Measurements from ENCODE around the gene ELOVL3. TPM values are rescaled to one million over a fixed set of nuclear protein-coding genes. Genes with fewer than 3 reads are reported as not detected.
"Not testable (repeated sequence)": the region's sequence is repeated elsewhere in the genome, so short reads cannot be mapped to it uniquely, and the experiment has no call there.

The ELOVL3 gene
- polyA plus RNA-seq, 2 donors: 0.02 TPM; not detected in 1

DNA sequence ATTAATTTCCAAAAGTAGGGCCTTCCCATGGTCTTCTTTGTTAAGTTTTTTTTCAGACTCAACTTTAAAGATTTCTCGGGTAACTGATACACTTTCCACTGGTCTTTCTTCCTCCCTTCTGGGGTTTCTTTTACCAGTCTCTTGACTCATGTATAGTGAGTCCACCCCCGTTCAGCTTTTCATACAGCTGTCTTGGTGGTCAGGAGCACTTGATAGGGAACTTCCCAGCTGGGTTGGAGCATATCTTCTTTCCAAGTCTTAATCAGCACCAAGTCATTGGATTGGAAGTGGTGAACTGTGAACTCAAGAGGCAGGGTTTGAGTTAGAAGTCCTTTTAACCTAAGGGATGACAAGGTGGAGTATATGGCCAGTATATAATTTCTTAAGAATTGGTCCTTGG lies 29.2 kb upstream of the ELOVL3 start:
- Histone ChIP-seq H3K27ac (ENCODE audit: low read depth in 2 of 2, low read length in 1 of 2) (no peak overlapping the region), H3K9me3 (ENCODE audit: control insufficient read depth in 2 of 2, insufficient read depth in 1 of 2, low read depth in 1 of 2, low read length in 1 of 2) (peaks cover 0 to 8% of the 10 kb centered on the region in 2 donors), H3K36me3 (ENCODE audit: control insufficient read depth in 2 of 2, insufficient read depth in 2 of 2, low read length in 1 of 2) (no peaks in the 10 kb centered on the region), H3K4me1 (ENCODE audit: control insufficient read depth in 2 of 2, insufficient read depth in 2 of 2, low read length in 1 of 2) (peaks cover 0 to 2% of the 10 kb centered on the region in 2 donors), H3K27me3 (ENCODE audit: control insufficient read depth in 1 of 2, insufficient read depth in 2 of 2, low read length in 2 of 2) (no peaks in the 10 kb centered on the region), H3K4me3 (ENCODE audit: low read depth in 1 of 2, low read length in 2 of 2) (no peak overlapping the region)
- 64 to 80% methylated on average over 2 of the region's 2 CpGs for WGBS, 2 donors

DNA sequence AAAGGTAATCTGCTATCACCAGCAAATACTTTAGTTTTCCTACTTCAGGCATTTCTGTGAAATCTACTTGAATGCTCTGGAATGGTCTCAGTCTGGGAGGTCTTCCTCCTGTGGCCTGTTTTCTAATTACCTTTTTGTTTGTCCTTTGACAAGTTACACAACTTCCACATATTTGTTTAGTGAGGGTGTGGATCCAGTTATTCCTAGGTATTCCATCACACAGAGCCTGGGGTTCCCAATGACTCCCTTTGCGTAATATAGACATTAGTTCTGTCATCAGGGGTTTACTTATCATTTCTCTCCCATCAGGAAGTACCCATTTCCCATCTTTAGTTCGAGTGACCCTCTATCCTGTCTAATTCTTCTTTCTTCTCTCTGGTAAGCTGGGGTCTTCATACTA lies 28.1 kb upstream of the ELOVL3 start:
- Histone ChIP-seq H3K27ac (ENCODE audit: low read depth in 2 of 2, low read length in 1 of 2) (no peak overlapping the region), H3K36me3 (ENCODE audit: control insufficient read depth in 2 of 2, insufficient read depth in 2 of 2, low read length in 1 of 2) (no peaks in the 10 kb centered on the region), H3K9me3 (ENCODE audit: control insufficient read depth in 2 of 2, insufficient read depth in 1 of 2, low read depth in 1 of 2, low read length in 1 of 2) (peaks cover 0 to 2% of the 10 kb centered on the region in 2 donors), H3K4me1 (ENCODE audit: control insufficient read depth in 2 of 2, insufficient read depth in 2 of 2, low read length in 1 of 2) (peaks cover 0 to 2% of the 10 kb centered on the region in 2 donors), H3K27me3 (ENCODE audit: control insufficient read depth in 1 of 2, insufficient read depth in 2 of 2, low read length in 2 of 2) (no peaks in the 10 kb centered on the region), H3K4me3 (ENCODE audit: low read depth in 1 of 2, low read length in 2 of 2) (no peak overlapping the region)
- 73 to 82% methylated on average over 2 of the region's 2 CpGs for WGBS, 2 donors

DNA sequence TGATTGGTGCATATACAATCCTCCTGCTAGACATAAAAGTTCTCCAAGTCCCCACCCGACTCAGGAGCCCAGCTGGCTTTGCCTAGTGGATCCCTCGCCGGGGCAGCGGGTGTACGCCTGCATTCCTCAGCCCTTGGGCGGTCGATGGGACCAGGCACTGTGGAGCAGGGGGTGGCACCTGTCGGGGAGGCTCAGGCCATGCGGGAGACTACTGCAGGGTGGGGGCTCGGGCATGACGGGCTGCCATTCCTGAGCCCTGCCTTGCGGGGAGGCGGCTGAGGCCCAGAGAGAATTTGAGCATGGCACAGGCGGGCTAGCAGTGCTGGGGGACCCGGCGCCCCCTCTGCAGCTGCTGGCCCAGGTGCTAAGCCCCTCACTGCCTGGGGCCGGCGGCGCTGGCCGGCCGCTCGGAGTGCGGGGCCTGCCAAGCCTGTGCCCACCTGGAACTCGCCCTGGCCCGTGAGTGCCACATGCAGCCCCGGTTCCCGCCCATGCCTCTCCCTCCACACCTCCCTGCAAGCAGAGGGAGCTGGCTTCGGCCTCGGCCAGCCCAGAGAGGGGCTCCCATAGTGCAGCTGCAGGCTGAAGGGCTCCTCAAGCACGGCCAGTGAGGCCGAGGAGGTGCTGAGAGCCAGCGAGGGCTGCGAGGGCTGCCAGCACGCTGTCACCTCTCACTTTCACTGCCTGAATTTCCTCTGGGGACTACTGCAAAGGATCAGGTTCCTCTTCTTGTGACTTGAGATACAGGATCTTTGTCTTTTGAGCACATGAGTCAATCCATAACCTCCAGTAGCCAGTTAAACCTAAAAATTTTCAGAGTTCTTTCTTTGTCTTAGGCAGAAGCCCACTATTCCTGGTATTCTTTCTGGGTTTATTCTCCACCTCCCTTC lies 25.1 kb upstream of the ELOVL3 start:
- no peaks in the 10 kb centered on the region for H3K27me3 ChIP-seq (ENCODE audit: control insufficient read depth in 1 of 2, insufficient read depth in 2 of 2, low read length in 2 of 2)
- 90 to 91% methylated on average over 29 to 34 of the region's 34 CpGs for WGBS, 2 donors
- peaks cover 0 to 2% of the 10 kb centered on the region in 2 donors for H3K4me1 ChIP-seq (ENCODE audit: control insufficient read depth in 2 of 2, insufficient read depth in 2 of 2, low read length in 1 of 2)
- H3K27ac ChIP-seq (ENCODE audit: low read depth in 2 of 2, low read length in 1 of 2): no peak overlapping the region
- no peak overlapping the region for H3K4me3 ChIP-seq (ENCODE audit: low read depth in 1 of 2, low read length in 2 of 2)
- H3K9me3 ChIP-seq (ENCODE audit: control insufficient read depth in 2 of 2, insufficient read depth in 1 of 2, low read depth in 1 of 2, low read length in 1 of 2): peaks cover 0 to 8% of the 10 kb centered on the region in 2 donors
- H3K36me3 ChIP-seq (ENCODE audit: control insufficient read depth in 2 of 2, insufficient read depth in 2 of 2, low read length in 1 of 2): no peaks in the 10 kb centered on the region

DNA sequence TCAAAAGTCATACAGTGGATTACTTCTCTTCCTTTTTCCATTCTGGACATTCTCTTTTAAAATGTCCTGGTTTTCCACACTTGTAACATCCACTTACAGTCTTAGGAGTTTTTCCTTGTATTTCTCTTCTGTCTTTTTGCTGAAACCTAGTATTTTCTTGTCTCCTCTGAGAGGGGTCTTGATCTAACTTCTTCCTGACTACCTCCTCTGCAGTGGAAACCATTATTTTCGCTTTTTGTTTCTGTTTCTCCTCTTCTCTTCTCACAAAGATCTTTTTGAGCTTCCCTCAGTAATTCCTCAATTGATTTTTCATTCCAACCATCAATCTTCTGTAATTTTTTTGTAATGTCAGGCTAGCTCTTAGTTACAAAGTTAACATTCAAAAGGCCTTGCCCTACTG lies 23.7 kb upstream of the ELOVL3 start:
- H3K27ac ChIP-seq (ENCODE audit: low read depth in 2 of 2, low read length in 1 of 2): no peak overlapping the region
- no peaks in the 10 kb centered on the region for H3K27me3 ChIP-seq (ENCODE audit: control insufficient read depth in 1 of 2, insufficient read depth in 2 of 2, low read length in 2 of 2)
- peaks cover 0 to 8% of the 10 kb centered on the region in 2 donors for H3K9me3 ChIP-seq (ENCODE audit: control insufficient read depth in 2 of 2, insufficient read depth in 1 of 2, low read depth in 1 of 2, low read length in 1 of 2)
- no peak overlapping the region for H3K4me3 ChIP-seq (ENCODE audit: low read depth in 1 of 2, low read length in 2 of 2)
- H3K36me3 ChIP-seq (ENCODE audit: control insufficient read depth in 2 of 2, insufficient read depth in 2 of 2, low read length in 1 of 2): no peaks in the 10 kb centered on the region
- peaks cover 0 to 2% of the 10 kb centered on the region in 2 donors for H3K4me1 ChIP-seq (ENCODE audit: control insufficient read depth in 2 of 2, insufficient read depth in 2 of 2, low read length in 1 of 2)
- WGBS, 2 donors: 67 to 68% methylated on average over 1 of the region's 1 CpG

- H3K27me3 ChIP-seq (ENCODE audit: control insufficient read depth in 1 of 2, insufficient read depth in 2 of 2, low read length in 2 of 2): no peaks in the 10 kb centered on the region
- WGBS, 2 donors: 43 to 47% methylated on average over 5 of the region's 5 CpGs
Measured at GRCh38 chr10:102208311-102209035, 17.6 kb upstream of the ELOVL3 start.

GRCh38 chr10:102211615-102212299 lies 14.3 kb upstream of the ELOVL3 start:
- Histone ChIP-seq H3K4me1 (ENCODE audit: control insufficient read depth in 2 of 2, insufficient read depth in 2 of 2, low read length in 1 of 2) (no peaks in the 10 kb centered on the region), H3K4me3 (ENCODE audit: low read depth in 1 of 2, low read length in 2 of 2) (no peak overlapping the region), H3K27me3 (ENCODE audit: control insufficient read depth in 1 of 2, insufficient read depth in 2 of 2, low read length in 2 of 2) (no peaks in the 10 kb centered on the region), H3K27ac (ENCODE audit: low read depth in 2 of 2, low read length in 1 of 2) (no peak overlapping the region), H3K9me3 (ENCODE audit: control insufficient read depth in 2 of 2, insufficient read depth in 1 of 2, low read depth in 1 of 2, low read length in 1 of 2) (no peaks in the 10 kb centered on the region), H3K36me3 (ENCODE audit: control insufficient read depth in 2 of 2, insufficient read depth in 2 of 2, low read length in 1 of 2) (no peaks in the 10 kb centered on the region)
- WGBS, 2 donors: 81 to 89% methylated on average over 3 of the region's 3 CpGs

More at GRCh38 chr10:102208311-102209035, 17.6 kb upstream of the ELOVL3 start:
- H3K4me3 ChIP-seq (ENCODE audit: low read depth in 1 of 2, low read length in 2 of 2): no peak overlapping the region
- no peaks in the 10 kb centered on the region for H3K36me3 ChIP-seq (ENCODE audit: control insufficient read depth in 2 of 2, insufficient read depth in 2 of 2, low read length in 1 of 2)
- H3K9me3 ChIP-seq (ENCODE audit: control insufficient read depth in 2 of 2, insufficient read depth in 1 of 2, low read depth in 1 of 2, low read length in 1 of 2): peaks cover 0 to 6% of the 10 kb centered on the region in 2 donors
- H3K27ac ChIP-seq (ENCODE audit: low read depth in 2 of 2, low read length in 1 of 2): no peak overlapping the region
- H3K4me1 ChIP-seq (ENCODE audit: control insufficient read depth in 2 of 2, insufficient read depth in 2 of 2, low read length in 1 of 2): no peaks in the 10 kb centered on the region

DNA sequence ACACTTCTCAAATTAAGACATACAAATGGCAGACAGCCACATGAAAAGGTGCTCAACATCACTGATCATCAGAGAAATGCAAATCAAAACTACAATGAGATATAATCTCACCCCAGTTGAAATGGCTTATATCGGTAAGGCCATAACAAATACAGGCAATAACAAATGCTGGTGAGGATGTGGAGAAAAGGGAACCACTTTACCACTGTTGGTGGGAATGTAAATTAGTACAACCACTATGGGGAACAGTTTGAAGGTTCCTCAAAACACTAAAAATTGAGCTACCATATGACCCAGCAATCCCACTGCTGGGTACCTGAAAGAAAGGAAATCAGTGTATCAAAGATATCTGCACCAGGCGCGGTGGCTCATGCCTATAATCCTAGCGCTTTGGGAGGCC lies 12.5 kb upstream of the ELOVL3 start:
- H3K4me1 ChIP-seq (ENCODE audit: control insufficient read depth in 2 of 2, insufficient read depth in 2 of 2, low read length in 1 of 2); H3K9me3 ChIP-seq (ENCODE audit: control insufficient read depth in 2 of 2, insufficient read depth in 1 of 2, low read depth in 1 of 2, low read length in 1 of 2); H3K4me3 ChIP-seq (ENCODE audit: low read depth in 1 of 2, low read length in 2 of 2); H3K36me3 ChIP-seq (ENCODE audit: control insufficient read depth in 2 of 2, insufficient read depth in 2 of 2, low read length in 1 of 2); H3K27ac ChIP-seq (ENCODE audit: low read depth in 2 of 2, low read length in 1 of 2); H3K27me3 ChIP-seq (ENCODE audit: control insufficient read depth in 1 of 2, insufficient read depth in 2 of 2, low read length in 2 of 2): not testable (repeated sequence)
- WGBS, 2 donors: 73 to 85% methylated on average over 4 of the region's 4 CpGs

GRCh38 chr10:102219370-102219769 lies 6.7 kb upstream of the ELOVL3 start:
- WGBS, 2 donors: 83 to 88% methylated on average over 5 of the region's 5 CpGs
- no peaks in the 10 kb centered on the region for H3K4me1 ChIP-seq (ENCODE audit: control insufficient read depth in 2 of 2, insufficient read depth in 2 of 2, low read length in 1 of 2)
- no peaks in the 10 kb centered on the region for H3K36me3 ChIP-seq (ENCODE audit: control insufficient read depth in 2 of 2, insufficient read depth in 2 of 2, low read length in 1 of 2)
- no peak overlapping the region for H3K27ac ChIP-seq (ENCODE audit: low read depth in 2 of 2, low read length in 1 of 2)
- no peaks in the 10 kb centered on the region for H3K27me3 ChIP-seq (ENCODE audit: control insufficient read depth in 1 of 2, insufficient read depth in 2 of 2, low read length in 2 of 2)
- H3K4me3 ChIP-seq (ENCODE audit: low read depth in 1 of 2, low read length in 2 of 2): no peak overlapping the region
- H3K9me3 ChIP-seq (ENCODE audit: control insufficient read depth in 2 of 2, insufficient read depth in 1 of 2, low read depth in 1 of 2, low read length in 1 of 2): no peaks in the 10 kb centered on the region

DNA sequence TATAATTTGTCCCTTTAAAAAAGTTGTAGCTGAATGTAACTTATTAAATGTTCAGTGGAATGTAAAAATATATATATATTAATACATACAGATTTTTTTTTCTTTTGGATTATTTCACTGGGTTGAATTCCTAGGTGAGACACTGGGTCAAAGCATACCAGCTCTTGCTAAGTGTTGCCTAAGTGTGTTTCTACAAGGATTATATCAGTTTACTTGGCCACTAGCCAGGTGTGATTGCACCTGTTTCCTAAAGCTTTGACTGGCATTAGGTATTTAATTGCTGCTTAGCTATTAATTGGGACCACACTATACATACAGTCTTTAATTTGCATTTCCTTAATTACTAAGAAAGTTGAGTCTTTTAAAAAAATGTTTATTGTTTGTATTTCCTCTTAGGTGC lies 5.5 kb upstream of the ELOVL3 start:
- Histone ChIP-seq H3K9me3 (ENCODE audit: control insufficient read depth in 2 of 2, insufficient read depth in 1 of 2, low read depth in 1 of 2, low read length in 1 of 2) (no peaks in the 10 kb centered on the region), H3K4me3 (ENCODE audit: low read depth in 1 of 2, low read length in 2 of 2) (no peak overlapping the region), H3K27me3 (ENCODE audit: control insufficient read depth in 1 of 2, insufficient read depth in 2 of 2, low read length in 2 of 2) (no peaks in the 10 kb centered on the region), H3K36me3 (ENCODE audit: control insufficient read depth in 2 of 2, insufficient read depth in 2 of 2, low read length in 1 of 2) (no peaks in the 10 kb centered on the region), H3K27ac (ENCODE audit: low read depth in 2 of 2, low read length in 1 of 2) (no peak overlapping the region), H3K4me1 (ENCODE audit: control insufficient read depth in 2 of 2, insufficient read depth in 2 of 2, low read length in 1 of 2) (no peaks in the 10 kb centered on the region)

All from esophagus (tissue), 2 donors.